Esophagus squamous epithelium (tissue), 4 donors: ENCODE results near the gene TMEM223.

Experiments
- POLR2A ChIP-seq, 4 donors: fragments of 450-650 bp; IDR thresholded peaks; one replicate each; pipeline ENCODE4 v1.6.1; 2017; ENCODE audit warnings: antibody characterized with exemption in 4 of 4, mild to moderate bottlenecking in 4 of 4, moderate library complexity in 3 of 4
- TF ChIP-seq, protein P1 (sequence below), 6 experiments: fragments of 450-650 bp in 4 of 6; fragments of 200-600 bp in 2 of 6; sonication (generic) in 2 of 6; IDR thresholded peaks; one replicate each; pipeline ENCODE4 v1.5.1; 2016 to 2019; ENCODE audit warnings: antibody characterized with exemption in 6 of 6, mild to moderate bottlenecking in 4 of 6, moderate library complexity in 4 of 6

DNA sequence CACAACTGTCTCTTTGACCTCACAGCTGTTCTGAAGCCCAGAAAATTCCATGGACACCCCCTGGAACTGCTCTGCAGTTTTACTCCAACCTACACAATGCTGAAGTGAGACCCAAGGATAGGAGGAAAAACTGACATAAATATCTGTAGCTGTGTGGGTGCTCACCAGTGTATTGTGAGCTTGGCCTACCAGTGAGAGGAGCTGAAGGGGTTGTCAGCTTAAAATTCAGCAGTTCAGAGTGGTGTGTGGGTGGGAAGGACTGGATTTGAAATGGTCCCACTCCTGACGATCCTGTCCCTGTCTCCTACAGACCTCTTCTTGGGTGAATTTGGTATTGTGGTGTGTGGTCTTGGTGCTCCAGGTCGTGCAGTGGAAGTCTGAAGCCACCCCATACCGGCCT, 2.2 kb downstream of the TMEM223 start:
- no peak for TF ChIP-seq POLR2A (IDR thresholded peaks at IDR 0.05)
- TF ChIP-seq, protein P1, sequence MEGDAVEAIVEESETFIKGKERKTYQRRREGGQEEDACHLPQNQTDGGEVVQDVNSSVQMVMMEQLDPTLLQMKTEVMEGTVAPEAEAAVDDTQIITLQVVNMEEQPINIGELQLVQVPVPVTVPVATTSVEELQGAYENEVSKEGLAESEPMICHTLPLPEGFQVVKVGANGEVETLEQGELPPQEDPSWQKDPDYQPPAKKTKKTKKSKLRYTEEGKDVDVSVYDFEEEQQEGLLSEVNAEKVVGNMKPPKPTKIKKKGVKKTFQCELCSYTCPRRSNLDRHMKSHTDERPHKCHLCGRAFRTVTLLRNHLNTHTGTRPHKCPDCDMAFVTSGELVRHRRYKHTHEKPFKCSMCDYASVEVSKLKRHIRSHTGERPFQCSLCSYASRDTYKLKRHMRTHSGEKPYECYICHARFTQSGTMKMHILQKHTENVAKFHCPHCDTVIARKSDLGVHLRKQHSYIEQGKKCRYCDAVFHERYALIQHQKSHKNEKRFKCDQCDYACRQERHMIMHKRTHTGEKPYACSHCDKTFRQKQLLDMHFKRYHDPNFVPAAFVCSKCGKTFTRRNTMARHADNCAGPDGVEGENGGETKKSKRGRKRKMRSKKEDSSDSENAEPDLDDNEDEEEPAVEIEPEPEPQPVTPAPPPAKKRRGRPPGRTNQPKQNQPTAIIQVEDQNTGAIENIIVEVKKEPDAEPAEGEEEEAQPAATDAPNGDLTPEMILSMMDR (IDR thresholded peaks at IDR 0.05) = no peak
